Astrocyte of the spinal cord (primary cell): ENCODE measurements around the gene DYNC1LI2.

ENCODE experiments used
- DNase-seq: peaks from one replicate; pipeline ENCODE4 v3.0.0; 2011; ENCODE audit warnings: low read depth, low spot score
- H3K4me3 ChIP-seq: 2 replicates; pipeline ENCODE4 v1.5.1; 2011; ENCODE audit warnings: low read depth, mild to moderate bottlenecking, low read length, moderate library complexity
- CTCF ChIP-seq: IDR thresholded peaks from 2 replicates; pipeline ENCODE4 v1.5.1; 2012; ENCODE audit warnings: low read depth, mild to moderate bottlenecking, low read length, inconsistent platforms
- in situ Hi-C: cut with HindIII; loops from 2 replicates; pipeline ENCODE4 v1.10.0; 2017; ENCODE audit warnings: low sequenced_read_pairs

DYNC1LI2 gene

GRCh38 chr16:66776457-66776856, 25.0 kb upstream of the DYNC1LI2 start:
- H3K4me3 ChIP-seq, result no peak overlapping the region
- TF ChIP-seq CTCF, result no peak
- in situ Hi-C loops, result no loop called here
- no peak for DNase-seq

- in situ Hi-C loops, result no loop called here
- TF ChIP-seq CTCF, result no peak
- no peak overlapping the region for H3K4me3 ChIP-seq
- no peak for DNase-seq
These were observed 23.6 kb upstream of the DYNC1LI2 start for GRCh38 chr16:66774981-66775380.

GRCh38 chr16:66758086-66758485, 6.7 kb upstream of the DYNC1LI2 start:
- H3K4me3 ChIP-seq, result no peak overlapping the region
- no peak for DNase-seq
- in situ Hi-C loops, result no loop called here
- TF ChIP-seq CTCF, result no peak

GRCh38 chr16:66754819-66755218, 3.4 kb upstream of the DYNC1LI2 start:
- H3K4me3 ChIP-seq, result no peak overlapping the region
- TF ChIP-seq CTCF, result no peak
- no peak for DNase-seq
- in situ Hi-C loops, result no loop called here

- TF ChIP-seq CTCF, result no peak
- in situ Hi-C loops, result no loop called here
- no peak for DNase-seq
- no peak overlapping the region for H3K4me3 ChIP-seq
These were observed 2.8 kb upstream of the DYNC1LI2 start for GRCh38 chr16:66754211-66754610.

- TF ChIP-seq CTCF, result no peak
- in situ Hi-C loops, result no loop called here
- DNase-seq, result no peak
- no peak overlapping the region for H3K4me3 ChIP-seq
These were observed 1.5 kb upstream of the DYNC1LI2 start for GRCh38 chr16:66752958-66753357.

GRCh38 chr16:66752379-66752778, 970 bp upstream of the DYNC1LI2 start:
- no peak for TF ChIP-seq CTCF
- DNase-seq, result no peak
- in situ Hi-C loops, result no loop called here
- no peak overlapping the region for H3K4me3 ChIP-seq
